Measurements from ENCODE around the gene PERP.

The PERP gene

DNA sequence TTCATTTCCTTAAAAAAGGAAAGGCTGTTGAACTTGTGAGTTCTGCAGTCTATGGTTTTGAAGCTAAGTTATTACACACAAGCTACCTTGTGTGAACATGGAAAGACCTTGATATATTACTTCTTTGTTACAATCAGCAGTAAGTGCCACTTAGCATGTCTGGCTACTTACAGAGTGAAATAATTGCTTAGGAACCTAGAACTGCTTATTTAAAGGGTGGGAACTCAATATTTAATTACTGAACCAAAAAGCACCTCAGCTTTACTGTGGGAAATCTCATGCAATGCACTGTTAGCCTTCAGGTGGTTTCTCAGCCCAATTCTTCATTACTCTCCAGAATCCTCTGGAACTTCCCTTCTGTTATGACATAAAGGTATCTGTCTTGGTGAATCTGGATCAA, 17.9 kb downstream of the PERP start:
- ATAC-seq = no peak

DNA sequence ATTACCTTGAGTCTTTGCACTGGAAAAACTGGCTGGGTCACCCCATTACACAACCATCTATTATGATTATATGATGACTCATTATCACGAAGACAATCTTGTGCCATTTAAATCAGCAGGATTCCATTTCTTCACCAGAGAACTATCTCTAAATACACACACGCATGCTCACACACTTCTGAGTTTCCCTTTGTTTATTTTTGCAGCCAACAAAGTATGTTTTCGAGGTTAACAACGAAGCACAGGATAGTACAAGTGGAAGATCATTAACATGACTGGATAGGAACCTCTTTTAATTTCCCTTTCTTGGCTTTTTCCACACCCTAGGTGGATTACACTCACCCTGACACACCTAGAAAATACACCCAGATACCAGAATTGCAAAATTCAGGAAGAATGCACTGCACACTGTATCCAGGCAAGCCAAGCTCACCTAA, 18.9 kb downstream of the PERP start:
- no peak for TF ChIP-seq ESRRG (CRISPR knock-in tag; IDR thresholded peaks at IDR 0.05)
- TF ChIP-seq, protein P1, sequence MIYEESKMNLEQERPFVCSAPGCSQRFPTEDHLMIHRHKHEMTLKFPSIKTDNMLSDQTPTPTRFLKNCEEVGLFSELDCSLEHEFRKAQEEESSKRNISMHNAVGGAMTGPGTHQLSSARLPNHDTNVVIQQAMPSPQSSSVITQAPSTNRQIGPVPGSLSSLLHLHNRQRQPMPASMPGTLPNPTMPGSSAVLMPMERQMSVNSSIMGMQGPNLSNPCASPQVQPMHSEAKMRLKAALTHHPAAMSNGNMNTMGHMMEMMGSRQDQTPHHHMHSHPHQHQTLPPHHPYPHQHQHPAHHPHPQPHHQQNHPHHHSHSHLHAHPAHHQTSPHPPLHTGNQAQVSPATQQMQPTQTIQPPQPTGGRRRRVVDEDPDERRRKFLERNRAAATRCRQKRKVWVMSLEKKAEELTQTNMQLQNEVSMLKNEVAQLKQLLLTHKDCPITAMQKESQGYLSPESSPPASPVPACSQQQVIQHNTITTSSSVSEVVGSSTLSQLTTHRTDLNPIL (CRISPR knock-in tag; IDR thresholded peaks at IDR 0.05; ENCODE audit: low read depth) = no peak
- TF ChIP-seq, protein P2, sequence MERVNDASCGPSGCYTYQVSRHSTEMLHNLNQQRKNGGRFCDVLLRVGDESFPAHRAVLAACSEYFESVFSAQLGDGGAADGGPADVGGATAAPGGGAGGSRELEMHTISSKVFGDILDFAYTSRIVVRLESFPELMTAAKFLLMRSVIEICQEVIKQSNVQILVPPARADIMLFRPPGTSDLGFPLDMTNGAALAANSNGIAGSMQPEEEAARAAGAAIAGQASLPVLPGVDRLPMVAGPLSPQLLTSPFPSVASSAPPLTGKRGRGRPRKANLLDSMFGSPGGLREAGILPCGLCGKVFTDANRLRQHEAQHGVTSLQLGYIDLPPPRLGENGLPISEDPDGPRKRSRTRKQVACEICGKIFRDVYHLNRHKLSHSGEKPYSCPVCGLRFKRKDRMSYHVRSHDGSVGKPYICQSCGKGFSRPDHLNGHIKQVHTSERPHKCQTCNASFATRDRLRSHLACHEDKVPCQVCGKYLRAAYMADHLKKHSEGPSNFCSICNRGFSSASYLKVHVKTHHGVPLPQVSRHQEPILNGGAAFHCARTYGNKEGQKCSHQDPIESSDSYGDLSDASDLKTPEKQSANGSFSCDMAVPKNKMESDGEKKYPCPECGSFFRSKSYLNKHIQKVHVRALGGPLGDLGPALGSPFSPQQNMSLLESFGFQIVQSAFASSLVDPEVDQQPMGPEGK (CRISPR knock-in tag; IDR thresholded peaks at IDR 0.05; ENCODE audit: borderline replicate concordance) = no peak
- TF ChIP-seq GLIS3 (CRISPR knock-in tag; IDR thresholded peaks at IDR 0.05) = no peak
- no peak for TF ChIP-seq ZC3H10 (CRISPR knock-in tag; IDR thresholded peaks at IDR 0.05)
- no peak for TF ChIP-seq OSR1 (CRISPR knock-in tag; IDR thresholded peaks at IDR 0.05)
- no peak for TF ChIP-seq ZFP3 (CRISPR knock-in tag; IDR thresholded peaks at IDR 0.05)
- TF ChIP-seq TCF4 (CRISPR knock-in tag; IDR thresholded peaks at IDR 0.05; ENCODE audit: borderline replicate concordance) = no peak
- TF ChIP-seq, protein P3, sequence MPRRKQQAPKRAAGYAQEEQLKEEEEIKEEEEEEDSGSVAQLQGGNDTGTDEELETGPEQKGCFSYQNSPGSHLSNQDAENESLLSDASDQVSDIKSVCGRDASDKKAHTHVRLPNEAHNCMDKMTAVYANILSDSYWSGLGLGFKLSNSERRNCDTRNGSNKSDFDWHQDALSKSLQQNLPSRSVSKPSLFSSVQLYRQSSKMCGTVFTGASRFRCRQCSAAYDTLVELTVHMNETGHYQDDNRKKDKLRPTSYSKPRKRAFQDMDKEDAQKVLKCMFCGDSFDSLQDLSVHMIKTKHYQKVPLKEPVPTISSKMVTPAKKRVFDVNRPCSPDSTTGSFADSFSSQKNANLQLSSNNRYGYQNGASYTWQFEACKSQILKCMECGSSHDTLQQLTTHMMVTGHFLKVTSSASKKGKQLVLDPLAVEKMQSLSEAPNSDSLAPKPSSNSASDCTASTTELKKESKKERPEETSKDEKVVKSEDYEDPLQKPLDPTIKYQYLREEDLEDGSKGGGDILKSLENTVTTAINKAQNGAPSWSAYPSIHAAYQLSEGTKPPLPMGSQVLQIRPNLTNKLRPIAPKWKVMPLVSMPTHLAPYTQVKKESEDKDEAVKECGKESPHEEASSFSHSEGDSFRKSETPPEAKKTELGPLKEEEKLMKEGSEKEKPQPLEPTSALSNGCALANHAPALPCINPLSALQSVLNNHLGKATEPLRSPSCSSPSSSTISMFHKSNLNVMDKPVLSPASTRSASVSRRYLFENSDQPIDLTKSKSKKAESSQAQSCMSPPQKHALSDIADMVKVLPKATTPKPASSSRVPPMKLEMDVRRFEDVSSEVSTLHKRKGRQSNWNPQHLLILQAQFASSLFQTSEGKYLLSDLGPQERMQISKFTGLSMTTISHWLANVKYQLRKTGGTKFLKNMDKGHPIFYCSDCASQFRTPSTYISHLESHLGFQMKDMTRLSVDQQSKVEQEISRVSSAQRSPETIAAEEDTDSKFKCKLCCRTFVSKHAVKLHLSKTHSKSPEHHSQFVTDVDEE (CRISPR knock-in tag; IDR thresholded peaks at IDR 0.05) = no peak
- no peak for TF ChIP-seq SNAI2 (CRISPR knock-in tag; IDR thresholded peaks at IDR 0.05)
- no peak for ATAC-seq

More for the DNA sequence above, 17.9 kb downstream of the PERP start:
- TF ChIP-seq ZFP30 (CRISPR knock-in tag; IDR thresholded peaks at IDR 0.05) (no peak), ARNTL (CRISPR knock-in tag; IDR thresholded peaks at IDR 0.05; ENCODE audit: borderline replicate concordance, low read depth) (no peak), ZNF70 (CRISPR knock-in tag; IDR thresholded peaks at IDR 0.05) (no peak), PPARA (CRISPR knock-in tag; IDR thresholded peaks at IDR 0.05; ENCODE audit: borderline replicate concordance) (no peak), GLIS3 (CRISPR knock-in tag; IDR thresholded peaks at IDR 0.05) (no peak)
- TF ChIP-seq, protein P3 (CRISPR knock-in tag; IDR thresholded peaks at IDR 0.05) = no peak
- TF ChIP-seq, protein P2 (CRISPR knock-in tag; IDR thresholded peaks at IDR 0.05; ENCODE audit: borderline replicate concordance) = no peak
- TF ChIP-seq, protein P1 (CRISPR knock-in tag; IDR thresholded peaks at IDR 0.05; ENCODE audit: low read depth) = no peak
- TF ChIP-seq, protein P4, sequence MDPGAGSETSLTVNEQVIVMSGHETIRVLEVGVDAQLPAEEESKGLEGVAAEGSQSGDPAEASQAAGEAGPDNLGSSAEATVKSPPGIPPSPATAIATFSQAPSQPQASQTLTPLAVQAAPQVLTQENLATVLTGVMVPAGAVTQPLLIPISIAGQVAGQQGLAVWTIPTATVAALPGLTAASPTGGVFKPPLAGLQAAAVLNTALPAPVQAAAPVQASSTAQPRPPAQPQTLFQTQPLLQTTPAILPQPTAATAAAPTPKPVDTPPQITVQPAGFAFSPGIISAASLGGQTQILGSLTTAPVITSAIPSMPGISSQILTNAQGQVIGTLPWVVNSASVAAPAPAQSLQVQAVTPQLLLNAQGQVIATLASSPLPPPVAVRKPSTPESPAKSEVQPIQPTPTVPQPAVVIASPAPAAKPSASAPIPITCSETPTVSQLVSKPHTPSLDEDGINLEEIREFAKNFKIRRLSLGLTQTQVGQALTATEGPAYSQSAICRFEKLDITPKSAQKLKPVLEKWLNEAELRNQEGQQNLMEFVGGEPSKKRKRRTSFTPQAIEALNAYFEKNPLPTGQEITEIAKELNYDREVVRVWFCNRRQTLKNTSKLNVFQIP (CRISPR knock-in tag; IDR thresholded peaks at IDR 0.05; ENCODE audit: borderline replicate concordance, low read depth) = no peak

Measured in SK-N-SH treated with all-trans-retinoic acid at 6 μM for 48 hours (cell line).